ENCODE data around the gene TESK2. TPM values are rescaled to one million over a fixed set of nuclear protein-coding genes. Genes with fewer than 3 reads are reported as not detected.

Gene TESK2
- total and polyA plus RNA-seq, 11 donors, result 0.50 to 4.7 (median 1.5) TPM

DNA sequence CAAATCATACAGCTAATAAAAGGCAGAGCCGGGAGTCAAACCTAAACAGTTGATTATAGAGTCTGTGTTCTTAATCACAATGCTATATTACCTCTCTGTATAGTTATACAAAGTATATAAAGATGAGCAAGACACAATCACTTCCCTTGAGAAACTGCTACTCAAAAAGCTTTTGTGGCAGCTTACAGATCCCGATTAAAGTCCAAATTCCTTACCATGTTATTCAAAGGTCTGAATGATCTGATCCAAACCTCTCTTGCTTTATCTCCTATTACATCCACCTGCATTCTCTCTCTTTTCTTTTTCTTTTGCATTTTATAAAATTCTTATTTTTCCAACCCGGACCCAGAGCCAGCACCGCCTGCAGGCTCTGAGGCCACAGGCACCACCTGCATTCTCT lies 93.7 kb downstream of the TESK2 start:
- ATAC-seq (no peak), DNase-seq (no peak)
- Histone ChIP-seq H3K4me1 (peaks cover 0 to 29% (median 2%) of the 10 kb centered on the region in 12 donors), H3K36me3 (no peaks in the 10 kb centered on the region), H3K27ac (no peak overlapping the region), H3K9me3 (no peaks in the 10 kb centered on the region), H3K27me3 (no peaks in the 10 kb centered on the region), H3K4me3 (no peak overlapping the region)
- TF ChIP-seq POLR2A (IDR thresholded peaks at IDR 0.05), result no peak
- TF ChIP-seq, protein P1, sequence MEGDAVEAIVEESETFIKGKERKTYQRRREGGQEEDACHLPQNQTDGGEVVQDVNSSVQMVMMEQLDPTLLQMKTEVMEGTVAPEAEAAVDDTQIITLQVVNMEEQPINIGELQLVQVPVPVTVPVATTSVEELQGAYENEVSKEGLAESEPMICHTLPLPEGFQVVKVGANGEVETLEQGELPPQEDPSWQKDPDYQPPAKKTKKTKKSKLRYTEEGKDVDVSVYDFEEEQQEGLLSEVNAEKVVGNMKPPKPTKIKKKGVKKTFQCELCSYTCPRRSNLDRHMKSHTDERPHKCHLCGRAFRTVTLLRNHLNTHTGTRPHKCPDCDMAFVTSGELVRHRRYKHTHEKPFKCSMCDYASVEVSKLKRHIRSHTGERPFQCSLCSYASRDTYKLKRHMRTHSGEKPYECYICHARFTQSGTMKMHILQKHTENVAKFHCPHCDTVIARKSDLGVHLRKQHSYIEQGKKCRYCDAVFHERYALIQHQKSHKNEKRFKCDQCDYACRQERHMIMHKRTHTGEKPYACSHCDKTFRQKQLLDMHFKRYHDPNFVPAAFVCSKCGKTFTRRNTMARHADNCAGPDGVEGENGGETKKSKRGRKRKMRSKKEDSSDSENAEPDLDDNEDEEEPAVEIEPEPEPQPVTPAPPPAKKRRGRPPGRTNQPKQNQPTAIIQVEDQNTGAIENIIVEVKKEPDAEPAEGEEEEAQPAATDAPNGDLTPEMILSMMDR (IDR thresholded peaks at IDR 0.05), result no peak
- intact Hi-C loops (cut with DNase I), result no loop called here
- WGBS, 4 donors, result 95 to 98% (median 96%) methylated on average over 4 of the region's 4 CpGs

DNA sequence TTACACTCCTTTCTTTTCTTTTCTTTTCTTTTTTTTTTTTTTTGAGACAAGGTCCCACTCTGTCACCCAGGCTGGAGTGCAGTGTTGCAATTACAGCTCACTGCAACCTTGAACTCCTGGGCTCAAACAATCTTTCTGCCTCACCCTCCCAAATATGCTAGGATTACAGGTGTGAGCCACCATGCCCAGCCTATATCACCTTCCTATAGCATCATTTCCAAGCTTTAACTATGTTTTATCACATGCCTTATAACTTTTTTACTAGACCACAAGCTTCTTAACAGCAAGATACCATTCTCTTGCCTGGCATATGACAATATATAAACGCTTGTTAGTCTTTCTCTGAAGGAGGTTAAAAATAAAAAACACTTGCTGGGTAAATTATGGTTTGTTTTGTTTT lies 95.4 kb downstream of the TESK2 start:
- 90 to 94% (median 91%) methylated on average over 1 of the region's 1 CpG for WGBS, 4 donors
- intact Hi-C loops (cut with DNase I), result no loop called here

DNA sequence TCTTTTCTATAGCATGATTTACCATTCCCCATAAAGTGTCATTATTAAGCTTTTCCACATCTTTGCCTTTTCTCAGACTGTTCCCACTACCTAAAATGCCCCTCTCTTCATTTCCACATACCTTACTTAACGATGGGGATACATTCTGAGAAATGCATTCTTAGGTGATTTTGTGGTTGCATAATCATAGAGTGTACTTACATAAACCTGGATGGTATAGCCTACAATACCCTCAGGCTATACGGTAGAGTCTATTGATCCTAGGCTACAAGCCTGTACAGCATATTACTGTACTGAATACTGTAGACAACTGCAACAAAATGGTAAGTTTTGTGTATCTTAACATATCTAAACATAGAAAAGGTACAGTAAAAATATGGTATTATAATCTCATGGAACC lies 95.9 kb downstream of the TESK2 start:
- intact Hi-C loops (cut with DNase I), result no loop called here
- no peak overlapping the region for H3K27ac ChIP-seq
- no peak for TF ChIP-seq POLR2A (IDR thresholded peaks at IDR 0.05)
- TF ChIP-seq, protein P1 (IDR thresholded peaks at IDR 0.05), result no peak
- H3K36me3 ChIP-seq, result no peaks in the 10 kb centered on the region
- no peaks in the 10 kb centered on the region for H3K27me3 ChIP-seq
- H3K4me1 ChIP-seq, result peaks cover 0 to 29% (median 2%) of the 10 kb centered on the region in 12 donors
- no peaks in the 10 kb centered on the region for H3K9me3 ChIP-seq
- no peak overlapping the region for H3K4me3 ChIP-seq
- DNase-seq, result no peak
- WGBS, 4 donors, result 89 to 97% (median 96%) methylated on average over 2 of the region's 2 CpGs
- no peak for ATAC-seq

More for the DNA sequence above, 95.4 kb downstream of the TESK2 start:
- TF ChIP-seq, protein P1 (IDR thresholded peaks at IDR 0.05), result no peak
- no peak for TF ChIP-seq POLR2A (IDR thresholded peaks at IDR 0.05)
- ATAC-seq (no peak), DNase-seq (no peak)
- no peak overlapping the region for H3K4me3 ChIP-seq
- H3K36me3 ChIP-seq, result no peaks in the 10 kb centered on the region
- H3K27ac ChIP-seq, result no peak overlapping the region
- H3K4me1 ChIP-seq, result peaks cover 0 to 29% (median 2%) of the 10 kb centered on the region in 12 donors
- H3K27me3 ChIP-seq, result no peaks in the 10 kb centered on the region
- H3K9me3 ChIP-seq, result no peaks in the 10 kb centered on the region

DNA sequence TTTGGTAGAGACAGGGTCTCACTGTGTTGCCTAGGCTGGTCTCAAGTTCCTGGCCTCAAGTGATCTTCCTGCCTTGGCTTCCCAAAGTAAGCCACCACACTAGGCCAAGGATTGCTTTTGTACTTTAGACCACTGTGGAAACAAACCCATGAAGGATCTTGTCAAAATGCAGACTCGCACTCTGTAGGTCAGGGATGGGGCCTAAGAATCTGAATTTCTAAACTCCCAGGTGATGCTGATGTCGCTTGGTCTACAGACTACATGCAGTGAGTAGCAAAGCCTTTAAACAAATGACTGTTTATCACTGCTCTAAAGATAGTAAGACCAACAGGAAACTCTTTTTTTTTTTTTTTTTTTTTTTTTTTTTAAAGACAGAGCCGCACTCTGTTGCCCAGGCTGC lies 96.6 kb downstream of the TESK2 start:
- Histone ChIP-seq H3K4me3 (peak overlapping the region in 1 of 12 donors; percentile 8), H3K9me3 (no peaks in the 10 kb centered on the region), H3K4me1 (peaks cover 0 to 29% (median 2%) of the 10 kb centered on the region in 12 donors), H3K27me3 (no peaks in the 10 kb centered on the region), H3K36me3 (no peaks in the 10 kb centered on the region), H3K27ac (peak overlapping the region in 3 of 12 donors; percentile 13 to 82 (median 29))
- DNase-seq (no peak), ATAC-seq (peak in 1 of 4 donors; percentile 30)
- 52 to 62% (median 55%) methylated on average over 3 of the region's 3 CpGs for WGBS, 4 donors
- TF ChIP-seq, protein P1 (IDR thresholded peaks at IDR 0.05), result no peak
- no peak for TF ChIP-seq POLR2A (IDR thresholded peaks at IDR 0.05)
- intact Hi-C loops (cut with DNase I), result no loop called here

Data from heart left ventricle (tissue), 16 donors.